CMK (cell line): ENCODE results near the gene DYRK4.
A peak's percentile ranks its signal among the peaks of the same experiment; 100 is the strongest.
"Not testable (repeated sequence)": the region's sequence is repeated elsewhere in the genome, so short reads cannot be mapped to it uniquely, and the experiment has no call there.

Experiments
- DNase-seq: peaks from one replicate; pipeline ENCODE4 v3.0.0-alpha.2; 2010; ENCODE audit warnings: low read depth

The DYRK4 gene, protein sequence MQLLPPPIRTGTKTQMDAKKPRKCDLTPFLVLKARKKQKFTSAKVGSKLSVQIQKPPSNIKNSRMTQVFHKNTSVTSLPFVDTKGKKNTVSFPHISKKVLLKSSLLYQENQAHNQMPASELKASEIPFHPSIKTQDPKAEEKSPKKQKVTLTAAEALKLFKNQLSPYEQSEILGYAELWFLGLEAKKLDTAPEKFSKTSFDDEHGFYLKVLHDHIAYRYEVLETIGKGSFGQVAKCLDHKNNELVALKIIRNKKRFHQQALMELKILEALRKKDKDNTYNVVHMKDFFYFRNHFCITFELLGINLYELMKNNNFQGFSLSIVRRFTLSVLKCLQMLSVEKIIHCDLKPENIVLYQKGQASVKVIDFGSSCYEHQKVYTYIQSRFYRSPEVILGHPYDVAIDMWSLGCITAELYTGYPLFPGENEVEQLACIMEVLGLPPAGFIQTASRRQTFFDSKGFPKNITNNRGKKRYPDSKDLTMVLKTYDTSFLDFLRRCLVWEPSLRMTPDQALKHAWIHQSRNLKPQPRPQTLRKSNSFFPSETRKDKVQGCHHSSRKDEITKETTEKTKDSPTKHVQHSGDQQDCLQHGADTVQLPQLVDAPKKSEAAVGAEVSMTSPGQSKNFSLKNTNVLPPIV

DNA sequence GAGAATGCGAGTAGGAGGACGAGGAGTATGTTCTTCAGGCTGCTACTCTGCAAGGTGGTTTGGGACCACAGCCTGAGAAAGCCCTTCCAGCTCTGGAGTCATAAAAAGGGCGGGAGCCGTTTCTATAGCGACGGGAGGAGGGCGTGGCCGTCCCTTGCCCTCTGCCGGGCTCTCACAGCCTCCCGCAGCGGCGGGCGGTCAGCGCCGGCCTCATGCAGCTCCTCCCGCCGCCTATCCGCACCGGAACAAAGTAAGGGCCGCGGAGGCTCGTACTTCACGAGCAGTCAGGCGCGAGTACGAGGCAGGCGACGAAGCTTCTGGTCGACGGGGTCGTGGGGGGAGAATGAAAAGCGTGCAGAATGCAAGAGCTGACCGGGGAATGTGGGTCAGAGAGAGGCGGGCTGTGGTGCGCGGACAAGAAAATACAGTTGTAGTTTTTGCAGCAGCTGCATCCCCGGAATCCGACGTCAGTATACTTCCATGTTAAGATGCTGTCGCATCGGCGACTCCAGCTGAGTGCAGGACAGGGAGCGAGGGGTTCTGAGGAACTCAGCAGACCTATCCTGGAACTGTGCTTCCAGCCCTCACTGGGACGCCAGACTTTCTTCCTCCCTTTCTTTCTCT lies at the start of gene DYRK4:
Gene DYRK4, plus strand, starts transcription at position 175 of the 624 bp plus-strand sequence. Its CDS starts 38 bp downstream, at position 213.
- DNase-seq = no peak

DNA sequence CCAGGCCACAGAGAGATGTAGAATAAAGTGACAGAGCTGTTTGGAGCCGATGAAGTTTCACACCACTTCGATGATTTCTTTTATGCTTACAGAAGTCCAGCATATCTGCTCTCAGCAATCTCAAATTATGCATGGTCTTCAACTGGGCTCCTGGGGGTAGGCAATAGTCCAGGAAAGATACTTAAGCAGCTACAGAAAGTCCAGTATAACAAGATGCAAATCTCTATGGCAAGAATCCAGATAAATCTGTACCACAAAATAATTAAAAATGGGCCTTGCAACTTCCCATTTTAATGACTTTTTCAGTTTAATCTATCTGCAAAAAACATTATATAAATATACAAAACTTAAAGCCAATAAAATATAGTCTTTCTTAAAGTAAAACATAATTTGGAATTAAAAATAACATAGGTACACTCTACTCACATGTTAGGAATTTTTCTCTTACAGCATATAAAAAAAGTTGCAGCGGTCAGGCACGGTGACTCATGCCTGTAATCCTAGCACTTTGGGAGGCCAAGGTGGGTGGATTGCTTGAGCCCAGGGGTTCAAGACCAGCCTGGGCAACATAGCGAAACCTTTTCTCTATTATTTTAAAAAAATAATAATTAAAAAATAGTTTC lies 43.8 kb upstream of the DYRK4 start:
- DNase-seq = no peak

DNA sequence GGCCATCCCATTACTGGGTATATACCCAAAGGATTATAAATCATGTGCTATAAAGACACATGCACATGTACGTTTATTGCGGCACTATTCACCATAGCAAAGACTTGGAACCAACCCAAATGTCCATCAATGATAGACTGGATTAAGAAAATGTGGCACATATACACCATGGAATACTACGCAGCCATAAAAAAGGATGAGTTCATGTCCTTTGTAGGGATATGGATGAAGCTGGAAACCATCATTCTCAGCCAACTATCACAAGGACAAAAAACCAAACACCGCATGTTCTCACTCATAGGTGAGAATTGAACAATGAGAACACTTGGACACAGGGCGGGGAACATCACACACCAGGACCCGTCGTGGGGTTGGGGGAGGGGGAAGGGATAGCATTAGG lies 38.6 kb upstream of the DYRK4 start:
- not testable (repeated sequence) for DNase-seq

DNA sequence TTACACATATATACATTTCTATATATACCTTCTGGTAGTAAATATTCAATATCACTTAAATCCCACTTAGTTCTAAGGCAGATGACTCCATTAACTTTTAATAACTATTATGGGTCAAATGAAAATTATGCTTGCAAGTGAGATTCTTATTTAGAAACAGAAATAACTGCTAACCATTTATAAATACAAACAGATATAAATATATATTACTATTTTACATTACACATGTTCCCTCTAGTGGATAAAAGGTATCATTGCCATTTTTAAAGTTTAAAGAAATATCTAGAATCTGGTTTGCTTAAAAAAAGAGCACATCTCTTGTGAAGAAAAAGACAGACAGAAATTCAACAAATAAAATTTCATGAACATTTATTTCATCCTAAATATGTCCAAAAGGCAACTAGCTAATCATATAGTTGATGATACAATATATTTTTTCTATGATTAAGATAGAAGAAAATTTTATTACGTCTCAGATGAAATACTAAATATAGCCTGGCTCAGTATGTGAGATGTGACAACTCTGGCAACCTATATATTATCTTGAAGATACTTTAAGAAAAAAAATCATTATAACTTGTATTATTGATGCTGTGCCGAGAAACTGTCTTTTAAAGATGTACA lies 35.0 kb upstream of the DYRK4 start:
- no peak for DNase-seq

DNA sequence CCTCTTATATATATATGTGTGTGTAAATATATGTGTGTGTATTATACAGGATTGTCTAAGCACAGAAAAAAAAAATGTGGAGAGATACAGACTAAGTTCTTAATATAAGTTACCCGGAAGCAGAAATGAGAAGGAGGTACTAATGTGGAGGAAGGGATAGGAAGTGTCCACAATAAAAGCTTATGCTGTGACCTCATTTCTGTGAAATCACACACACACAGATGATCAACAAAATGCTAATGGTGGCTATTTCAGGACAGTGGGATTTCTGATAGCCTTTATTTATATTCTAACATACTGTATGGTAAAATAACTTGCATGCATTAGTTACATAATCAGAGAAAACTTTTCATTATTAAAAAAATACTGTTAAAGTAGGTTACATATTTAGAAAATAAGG lies 31.8 kb upstream of the DYRK4 start:
- no peak for DNase-seq

DNA sequence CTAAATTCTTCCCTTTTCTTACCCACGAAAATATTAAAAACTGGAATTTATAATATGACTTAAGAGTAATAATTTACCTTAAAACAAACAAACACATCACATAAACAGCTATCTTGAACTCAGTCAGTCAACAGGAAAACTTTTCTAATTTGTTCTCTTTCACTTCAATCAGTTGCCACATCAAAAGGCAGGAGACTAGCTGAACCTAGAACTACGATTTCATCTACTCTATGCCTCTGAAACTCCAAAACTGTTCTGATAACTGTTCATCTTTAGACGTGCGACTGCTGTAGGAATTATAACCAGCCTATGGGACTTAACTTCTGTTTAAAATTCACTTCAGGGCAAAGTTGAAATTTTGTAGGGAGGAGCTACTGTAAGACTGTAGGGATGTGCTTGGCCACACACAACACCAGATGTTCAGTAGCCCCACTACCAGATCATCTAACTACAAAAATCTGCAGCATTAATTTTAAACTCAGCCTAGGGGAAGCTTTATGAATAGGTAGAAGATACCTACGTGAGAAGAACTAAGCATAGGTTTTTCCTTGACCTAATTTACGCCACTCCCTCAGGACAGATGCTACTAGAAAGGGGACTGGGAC lies 30.9 kb upstream of the DYRK4 start:
- no peak for DNase-seq

DNA sequence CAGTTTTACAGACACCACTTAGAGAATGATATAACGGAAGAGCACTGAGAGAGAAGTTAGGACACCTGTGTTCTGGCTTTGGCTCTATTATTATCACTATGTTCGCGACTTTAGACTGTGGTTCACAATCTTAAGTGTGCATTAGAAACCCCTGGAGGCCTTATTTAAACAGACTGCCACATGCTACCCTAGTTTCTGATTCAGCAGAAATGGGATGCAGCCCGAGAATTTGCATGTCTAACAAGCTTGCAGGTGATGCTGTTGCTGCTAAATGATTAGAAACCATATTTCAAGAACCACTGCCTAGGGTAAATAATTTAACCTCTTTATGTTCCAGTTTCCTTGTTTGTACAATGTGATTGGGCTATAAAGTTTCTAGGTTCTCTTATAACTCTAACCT lies 26.9 kb upstream of the DYRK4 start:
- DNase-seq = no peak

DNA sequence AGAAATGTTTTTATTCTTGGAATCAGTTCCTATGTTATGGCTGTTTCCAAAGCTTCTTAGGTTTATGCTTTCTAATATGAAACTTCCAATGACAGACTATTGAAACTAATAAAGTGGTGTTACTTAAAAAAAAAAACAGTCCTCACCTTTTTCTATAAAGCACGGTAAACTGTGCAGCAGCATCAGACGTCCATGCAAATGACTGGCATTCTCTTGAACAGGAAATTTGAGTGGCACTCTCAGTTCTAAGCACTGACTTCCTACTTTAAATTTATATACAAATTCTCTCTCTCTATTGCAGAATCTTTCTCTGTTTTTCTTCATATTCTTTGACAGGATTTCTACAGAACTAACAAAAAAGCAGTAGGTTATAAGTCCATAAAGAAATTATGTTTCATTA lies 26.1 kb upstream of the DYRK4 start:
- no peak for DNase-seq

DNA sequence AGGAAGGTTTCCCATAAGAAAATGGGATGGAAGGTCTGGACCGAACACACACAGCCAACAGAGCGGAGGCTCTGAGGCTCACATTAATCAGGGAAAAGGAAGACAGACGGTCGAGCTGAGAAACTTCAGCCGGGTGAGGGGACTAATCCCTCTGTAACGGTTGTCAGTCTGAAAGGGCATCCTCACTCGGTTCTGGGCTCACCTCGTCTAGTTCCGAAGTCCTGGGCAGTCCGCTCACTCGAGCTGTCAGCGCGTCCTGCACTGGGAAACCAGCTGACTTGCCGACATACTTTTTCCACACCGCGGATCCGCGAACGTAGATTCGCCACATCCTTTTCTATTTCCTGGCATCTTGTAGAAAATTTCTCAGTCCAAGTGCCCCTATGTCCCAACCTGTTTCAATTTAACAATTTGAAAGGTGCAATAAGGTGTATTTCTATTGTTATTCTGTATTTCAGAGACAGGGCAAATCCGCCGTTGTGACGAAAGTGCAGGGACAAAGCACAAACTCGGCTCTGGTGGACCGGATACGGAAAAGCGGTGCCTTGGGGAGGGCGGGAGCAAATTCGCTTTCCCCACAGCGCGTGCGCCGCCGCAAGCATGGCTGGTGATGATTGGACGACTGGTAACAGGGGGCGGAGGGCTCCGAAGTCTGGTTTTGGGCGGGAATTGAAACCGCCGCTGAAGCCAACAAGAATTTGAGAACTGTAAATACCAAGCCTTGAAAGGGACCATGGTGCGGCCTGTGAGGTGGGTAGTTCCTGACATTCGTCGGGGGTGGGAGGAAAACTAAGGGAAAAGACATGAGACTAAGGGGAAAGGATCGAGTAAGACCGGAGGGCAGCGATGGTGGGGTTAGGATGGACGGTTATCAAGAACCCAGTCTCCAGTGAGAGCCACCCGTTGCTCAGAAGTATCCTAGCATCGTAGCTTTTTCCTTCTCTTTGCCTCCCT lies 23.5 kb upstream of the DYRK4 start, which contains the start of gene RAD51AP1:
Gene RAD51AP1, plus strand, starts transcription at position 684 of the 954 bp plus-strand sequence. Its CDS starts 50 bp downstream, at position 734.
- peak; percentile 85 for DNase-seq

DNA sequence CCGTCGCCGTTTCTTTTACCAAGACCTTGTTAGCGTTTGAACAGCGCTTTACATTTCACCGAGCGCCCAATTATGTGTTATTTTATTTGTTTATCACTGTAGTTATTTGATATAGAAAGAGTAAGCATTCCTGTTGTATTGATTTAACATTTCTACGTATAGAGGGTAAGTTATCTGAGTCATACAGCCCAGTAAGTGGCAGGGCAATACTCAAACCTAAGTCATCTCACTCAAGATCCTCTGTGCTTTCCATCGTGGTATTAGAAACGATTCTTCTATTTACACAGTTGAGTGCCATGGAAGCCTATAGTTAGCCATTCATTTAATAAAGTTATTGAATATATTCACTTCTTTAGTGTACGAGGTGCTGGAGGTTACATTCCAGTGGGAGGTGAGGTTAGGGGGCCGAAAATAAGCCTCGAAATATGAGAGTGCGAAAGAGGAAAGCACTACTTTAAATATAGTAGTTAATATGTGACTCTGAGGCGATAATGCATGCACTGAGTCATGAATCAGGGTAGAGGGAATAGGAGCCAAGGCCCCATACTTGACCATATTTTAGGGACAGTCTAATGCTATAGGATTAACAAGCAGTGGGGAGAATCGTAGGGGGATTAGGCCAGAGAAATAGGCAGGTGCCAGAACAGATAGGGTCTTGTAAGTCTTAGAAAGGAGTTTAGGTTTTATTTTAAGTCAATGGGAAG lies 22.7 kb upstream of the DYRK4 start:
- DNase-seq = no peak

DNA sequence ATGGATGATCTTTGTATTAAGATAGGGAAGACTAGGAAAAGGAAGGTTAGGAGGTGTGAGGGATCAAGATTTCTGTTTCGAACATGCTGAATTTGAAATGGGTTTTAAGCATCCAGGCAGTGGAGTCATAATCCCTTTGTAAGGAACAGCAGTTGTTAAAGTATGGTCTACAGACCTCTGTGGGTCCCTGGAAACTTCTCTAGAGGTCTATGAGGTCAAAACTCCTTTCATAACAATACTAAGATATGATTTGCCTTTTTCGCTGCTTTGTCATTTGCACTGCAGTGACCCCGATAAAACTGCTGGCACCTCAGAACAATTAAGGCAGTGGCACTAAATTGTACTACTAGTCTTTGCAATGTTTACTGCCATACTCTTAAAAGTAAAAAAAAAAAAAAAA lies 21.8 kb upstream of the DYRK4 start:
- DNase-seq = no peak

DNA sequence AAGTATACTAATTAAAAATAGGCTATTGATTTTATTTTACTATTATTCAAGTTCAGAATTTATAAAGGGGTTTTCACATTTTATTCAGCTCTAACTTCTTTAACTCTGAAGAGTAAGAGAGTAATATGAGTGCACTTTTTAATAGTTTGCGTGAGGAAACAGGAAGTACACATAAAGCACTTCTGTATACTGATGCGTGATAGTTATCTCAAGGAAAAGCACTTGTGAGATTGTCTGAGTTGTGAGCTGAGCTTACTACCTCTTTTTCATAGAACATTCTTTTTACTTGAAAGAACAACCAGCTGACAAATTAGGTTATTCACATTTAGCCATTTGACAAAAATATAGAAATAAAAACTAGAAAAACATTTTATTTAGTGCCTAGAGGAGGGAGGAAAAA lies 21.4 kb upstream of the DYRK4 start:
- DNase-seq = no peak

DNA sequence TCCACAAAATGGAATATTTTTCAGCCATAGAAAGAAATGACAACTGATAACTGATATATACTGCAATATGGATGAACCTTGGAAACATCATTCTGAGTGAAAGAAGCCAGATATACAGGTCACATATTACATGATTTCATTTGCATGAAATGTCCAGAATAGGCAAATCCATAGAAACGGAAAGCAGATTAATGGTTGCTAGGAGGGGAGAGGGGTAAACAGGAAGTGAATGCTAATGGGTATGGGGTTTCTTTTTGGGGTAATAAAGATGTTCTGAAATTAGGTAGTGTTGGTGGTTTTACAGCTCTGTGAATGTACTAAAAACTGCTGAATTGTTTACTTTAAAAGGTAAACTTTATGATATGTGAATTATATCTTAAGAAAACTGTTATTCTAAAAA lies 16.8 kb upstream of the DYRK4 start:
- DNase-seq = no peak

DNA sequence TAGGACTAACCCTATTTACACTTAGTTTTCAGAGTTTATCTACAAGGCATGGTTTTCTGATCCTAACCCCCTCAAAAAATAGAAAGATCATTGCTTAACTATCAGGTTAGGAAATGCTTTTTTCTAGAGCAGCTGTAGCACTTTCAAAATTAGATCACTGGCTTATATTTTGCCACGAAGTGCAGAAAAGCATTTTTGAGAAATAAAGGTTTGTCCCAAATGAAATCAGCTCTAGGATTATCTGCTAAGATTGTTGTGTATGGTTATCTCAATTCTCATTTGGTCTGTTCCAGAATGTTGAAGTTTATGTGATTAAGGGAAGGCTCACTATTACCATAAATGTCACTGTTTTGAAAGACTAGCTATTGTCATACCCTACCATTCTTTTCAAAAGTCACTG lies 9.8 kb upstream of the DYRK4 start:
- DNase-seq = no peak

DNA sequence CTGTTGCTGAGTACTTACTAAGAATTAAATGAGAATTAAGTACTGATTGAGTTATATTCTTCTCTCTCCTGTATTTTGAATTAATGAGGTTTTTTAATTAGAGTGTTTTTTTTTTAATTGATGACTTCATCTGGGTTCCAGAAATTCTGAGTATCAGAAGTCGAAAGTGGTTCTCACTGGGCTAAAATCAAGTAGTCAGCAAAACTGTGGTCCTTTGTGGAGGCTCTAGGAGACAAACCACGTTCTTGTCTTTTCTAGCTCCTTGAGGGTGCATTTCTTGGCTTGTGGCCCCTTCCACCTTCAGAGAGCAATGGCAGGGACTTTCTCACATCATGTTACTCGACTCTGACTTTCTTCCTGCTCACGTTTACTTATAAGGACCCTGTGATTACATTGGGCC lies 8.1 kb upstream of the DYRK4 start:
- no peak for DNase-seq

DNA sequence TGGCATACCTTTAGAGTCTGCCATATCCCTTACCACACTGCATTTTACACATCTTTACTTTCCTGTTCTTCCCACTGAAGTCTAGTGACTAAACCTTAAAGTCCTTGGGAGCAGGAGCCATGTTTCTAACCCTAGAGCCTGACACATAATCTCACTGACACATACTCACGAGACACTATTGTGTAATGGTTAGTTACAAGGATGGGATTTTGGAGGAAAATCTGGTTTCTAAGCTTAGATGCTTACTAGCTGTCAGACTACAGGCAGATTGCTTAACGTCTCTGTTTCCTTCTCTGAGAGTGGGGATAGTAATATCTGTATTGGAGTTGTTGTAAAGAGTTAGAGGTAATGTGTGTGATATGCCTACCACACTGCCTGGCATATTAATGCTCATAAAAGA lies 6.2 kb upstream of the DYRK4 start:
- DNase-seq = no peak

DNA sequence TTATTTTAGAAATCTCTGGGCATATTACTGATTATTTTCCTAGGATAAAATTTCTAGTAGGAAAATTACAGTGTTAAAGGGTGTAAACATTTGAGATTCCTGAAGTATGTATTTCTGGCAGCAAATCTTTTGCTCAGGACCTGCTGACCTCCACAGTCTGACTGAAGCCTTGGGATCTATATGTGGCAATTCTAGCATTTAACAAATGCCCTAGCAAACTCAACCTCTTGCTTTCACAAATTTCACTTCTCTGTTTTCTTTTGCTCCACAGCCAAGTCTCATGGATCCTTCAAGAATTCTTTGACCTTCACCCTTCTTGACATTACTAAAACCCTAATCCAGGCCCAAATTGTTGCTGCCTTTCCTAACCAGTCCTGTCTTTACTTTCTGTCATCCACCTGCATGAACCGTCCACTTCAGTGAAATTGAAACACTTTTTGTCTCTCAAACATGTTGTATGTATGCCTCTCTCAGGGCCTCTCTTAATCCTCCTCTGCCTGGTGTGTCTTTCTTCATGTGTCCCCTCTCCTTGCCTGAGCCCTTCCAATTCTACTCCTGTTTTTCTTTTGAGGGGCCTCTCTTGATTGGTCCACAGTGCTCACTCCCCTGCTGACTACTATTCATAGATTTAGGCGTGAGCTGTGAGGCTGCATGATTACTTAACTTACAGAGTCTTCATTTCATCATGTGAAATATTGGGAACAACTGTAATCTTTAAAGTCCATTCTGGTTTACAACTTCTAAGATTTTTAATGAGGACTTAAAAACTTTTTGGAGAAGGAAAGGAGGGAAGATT lies 5.1 kb upstream of the DYRK4 start:
- no peak for DNase-seq

DNA sequence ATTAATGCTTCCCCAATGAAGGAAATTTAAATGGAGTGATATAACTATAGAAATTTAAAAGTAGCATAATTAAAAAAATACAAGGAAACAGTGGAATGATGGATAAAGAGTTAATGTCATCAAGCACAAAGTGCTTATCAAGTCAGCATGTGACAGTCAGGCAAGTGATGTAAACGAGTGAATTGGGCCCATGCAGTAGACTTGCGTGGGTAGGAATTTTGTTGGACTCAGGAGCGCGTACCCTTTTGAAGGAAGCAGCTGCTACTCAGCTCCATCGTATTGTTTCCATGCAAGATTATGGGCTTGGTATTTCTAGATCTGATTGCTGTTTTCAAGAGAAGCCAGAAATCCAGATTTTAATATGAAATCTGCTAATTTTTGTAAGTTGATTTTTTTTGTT lies 4.4 kb upstream of the DYRK4 start:
- no peak for DNase-seq

DNA sequence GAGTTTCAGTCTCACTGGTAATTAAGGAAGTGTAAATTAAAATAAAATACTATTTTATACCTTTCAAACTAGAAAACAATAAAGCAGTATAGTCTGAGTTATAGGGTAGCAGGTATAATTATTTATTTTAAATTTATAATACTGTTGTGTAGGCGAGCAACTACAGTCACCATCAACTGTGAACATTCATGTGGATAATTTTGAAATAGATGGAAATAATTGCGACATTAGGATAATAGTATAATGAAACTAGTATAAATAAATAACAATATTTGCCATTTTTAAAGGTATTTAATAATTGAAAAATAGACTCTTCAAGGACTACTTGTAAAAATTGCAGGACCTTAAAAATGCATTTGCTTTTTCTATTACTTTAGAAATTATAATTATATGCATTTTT lies 3.8 kb upstream of the DYRK4 start:
- DNase-seq = no peak
